ENCODE measurements around the gene D2HGDH. TPM values are rescaled to one million over a fixed set of nuclear protein-coding genes. Genes with fewer than 3 reads are reported as not detected.

The D2HGDH gene
- total RNA-seq, 1 experiment from 2014 or later = 10.0 TPM

DNA sequence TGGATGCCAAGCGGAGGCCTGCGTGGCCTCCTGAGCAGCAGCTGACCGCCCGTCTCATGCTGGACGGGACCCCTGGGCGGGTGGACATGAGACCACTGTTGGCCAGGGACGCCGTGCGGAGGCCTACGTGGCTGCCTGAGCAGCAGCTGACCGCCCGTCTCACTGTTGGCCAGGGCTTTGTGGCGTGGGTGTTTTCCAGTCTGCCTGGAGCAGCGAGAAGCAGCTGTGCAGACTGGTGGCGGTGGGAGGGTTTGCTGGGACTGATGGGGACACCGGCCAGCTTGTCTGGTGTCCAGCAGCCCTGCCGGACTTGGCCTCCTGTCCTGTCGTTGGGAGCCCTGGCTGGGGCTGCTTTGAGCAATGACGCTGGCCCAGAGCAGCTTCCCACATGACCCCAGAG is 5.8 kb upstream of the D2HGDH start:
- Histone ChIP-seq H3K27me3 (ENCODE audit: insufficient read depth, low read length) (no peaks in the 10 kb centered on the region), H3K79me1 (ENCODE audit: insufficient read depth, low read depth, low read length, poor library complexity, severe bottlenecking) (no peaks in the 10 kb centered on the region), H3K9ac (ENCODE audit: extremely low read depth, insufficient read length, low read length) (no peak overlapping the region), H3T11ph (ENCODE audit: low read length) (no peak overlapping the region), H4K8ac (replicated peaks; ENCODE audit: insufficient read length, low read depth, low read length) (no peak overlapping the region), H4K91ac (ENCODE audit: insufficient read length, low read depth, low read length) (no peak overlapping the region), H3K4me1 (ENCODE audit: insufficient read depth, low read length) (no peaks in the 10 kb centered on the region), H3K9me3 (ENCODE audit: control insufficient read depth, low read depth, low read length) (no peaks in the 10 kb centered on the region), H2BK120ac (ENCODE audit: low read depth, low read length, poor library complexity, severe bottlenecking) (no peak overlapping the region), H4K20me1 (ENCODE audit: control insufficient read depth, insufficient read depth, insufficient read length) (peaks cover 7% of the 10 kb centered on the region), H2AFZ (ENCODE audit: low read length) (no peak overlapping the region), H2BK20ac (ENCODE audit: low read depth, low read length, poor library complexity, severe bottlenecking) (no peak overlapping the region), H2BK5ac (ENCODE audit: insufficient read length, low read length) (no peak overlapping the region), H3K23ac (ENCODE audit: insufficient read length, low read depth, low read length) (no peak overlapping the region), H4K5ac (ENCODE audit: insufficient read length, low read depth, low read length) (no peak overlapping the region), H2BK15ac (ENCODE audit: low read depth, low read length) (no peak overlapping the region), H3K27ac (ENCODE audit: insufficient read length, low read depth, low read length) (no peak overlapping the region), H3K14ac (ENCODE audit: insufficient read depth, low read length) (no peak overlapping the region), H3K56ac (ENCODE audit: insufficient read length, low read depth, low read length) (no peak overlapping the region), H3K79me2 (ENCODE audit: insufficient read depth, low read length) (no peaks in the 10 kb centered on the region), H3K4me2 (ENCODE audit: insufficient read depth, insufficient read length, low read length) (no peak overlapping the region), H3K23me2 (ENCODE audit: insufficient read length, low read depth, low read length, poor library complexity, severe bottlenecking) (no peaks in the 10 kb centered on the region), H2BK12ac (ENCODE audit: insufficient read length, low read depth, low read length) (no peak overlapping the region), H3K18ac (ENCODE audit: insufficient read length, low read depth, low read length) (no peak overlapping the region), H2AK5ac (ENCODE audit: insufficient read length, low read length) (no peak overlapping the region), H3K4ac (ENCODE audit: low read depth, low read length) (no peak overlapping the region)
- Mint-ChIP-seq H3K36me3 (ENCODE audit: insufficient read depth in 1 of 3, low read depth in 3 of 3) (peaks cover 9 to 40% (median 27%) of the 10 kb centered on the region in 3 experiments), H3K4me3 (no peak overlapping the region), H3K27ac (no peak overlapping the region), H3K27me3 (ENCODE audit: low read depth) (peaks cover 15% of the 10 kb centered on the region), H3K9me3 (peaks cover 1 to 3% of the 10 kb centered on the region in 2 experiments; a peak in 2 of 5 replicates), H3K4me1 (0 out of 4 replicates have a peak, but pooled peaks cover 2 to 5% of the 10 kb centered on the region in 2 experiments)
- WGBS (ENCODE audit: extremely low coverage, insufficient read length, low lambda C conversion rate) = no CpG with 5 or more reads among the region's 19 CpGs
- DNase-seq = no peak
- no peak for TF ChIP-seq CTCF (conservative IDR thresholded peaks at IDR 0.05)
